SK-N-MC (cell line): Measurements from ENCODE around the gene ENPP3.
"Not testable (repeated sequence)": the region's sequence is repeated elsewhere in the genome, so short reads cannot be mapped to it uniquely, and the experiment has no call there.

Source experiments
- DNase-seq: peaks from one replicate; pipeline ENCODE4 v3.0.0-alpha.2; 2011; ENCODE audit warnings: low read depth, low spot score
- H3K27ac ChIP-seq: fragments of 200-600 bp; sonication (generic); 2 replicates; pipeline ENCODE4 v1.5.1; 2016; ENCODE audit warnings: mixed run types
- H3K36me3 ChIP-seq: fragments of 200-600 bp; sonication (generic); 2 replicates; pipeline ENCODE4 v1.6.1; 2017; ENCODE audit warnings: antibody characterized with exemption, low read length, mixed read lengths; ENCODE audit not compliant: insufficient read depth
- H3K4me3 ChIP-seq: fragments of 200-600 bp; sonication (generic); 2 replicates; pipeline ENCODE4 v1.5.1; 2016
- H3K9ac ChIP-seq: fragments of 200-600 bp; sonication (generic); 2 replicates; pipeline ENCODE4 v1.8.0; 2017; ENCODE audit warnings: mixed run types, mixed read lengths; ENCODE audit not compliant: insufficient read length
- H3K9me3 ChIP-seq: fragments of 200-600 bp; sonication (generic); 2 replicates; pipeline ENCODE4 v1.6.1; 2017; ENCODE audit warnings: low read depth, mild to moderate bottlenecking, antibody characterized with exemption, low read length, moderate library complexity, mixed read lengths
- EZH2 ChIP-seq: fragments of 200-600 bp; sonication (generic); IDR thresholded peaks from one replicate; pipeline ENCODE4 v1.6.1; 2017; ENCODE audit warnings: antibody characterized with exemption
- FOXP2 ChIP-seq: optimal IDR thresholded peaks from 2 replicates; pipeline ENCODE3; 2011; ENCODE audit warnings: mild to moderate bottlenecking, moderate library complexity; ENCODE audit not compliant: insufficient read depth; ENCODE audit errors: extremely low read length, control extremely low read depth
- POLR2AphosphoS5 ChIP-seq: IDR thresholded peaks from 2 replicates; pipeline ENCODE4 v1.6.1; 2012; ENCODE audit warnings: mild to moderate bottlenecking, low read depth, low read length, borderline replicate concordance

ENPP3 gene

DNA sequence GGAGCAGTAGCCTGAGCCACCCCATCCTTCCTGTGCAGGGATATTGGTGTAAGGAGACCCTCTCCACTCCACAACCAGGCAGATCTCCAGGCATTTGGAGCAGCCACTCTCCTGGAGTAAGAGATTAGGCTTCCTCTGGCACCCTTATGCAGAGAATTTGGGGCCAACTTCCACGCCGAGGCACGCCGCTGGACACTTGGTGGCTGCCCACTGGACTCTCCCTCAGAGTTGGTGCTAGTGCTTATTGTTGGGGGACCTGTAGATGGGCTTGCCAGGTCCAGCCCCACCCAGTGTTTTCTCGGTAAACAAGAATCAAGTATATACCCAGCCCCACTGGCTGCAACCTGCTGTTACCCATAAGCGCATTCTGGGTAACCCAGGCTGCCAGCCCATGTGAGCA is 78.5 kb downstream of the ENPP3 start:
- H3K36me3 ChIP-seq, DNase-seq, H3K4me3 ChIP-seq, H3K9ac ChIP-seq, H3K9me3 ChIP-seq, H3K27ac ChIP-seq: not testable (repeated sequence)

DNA sequence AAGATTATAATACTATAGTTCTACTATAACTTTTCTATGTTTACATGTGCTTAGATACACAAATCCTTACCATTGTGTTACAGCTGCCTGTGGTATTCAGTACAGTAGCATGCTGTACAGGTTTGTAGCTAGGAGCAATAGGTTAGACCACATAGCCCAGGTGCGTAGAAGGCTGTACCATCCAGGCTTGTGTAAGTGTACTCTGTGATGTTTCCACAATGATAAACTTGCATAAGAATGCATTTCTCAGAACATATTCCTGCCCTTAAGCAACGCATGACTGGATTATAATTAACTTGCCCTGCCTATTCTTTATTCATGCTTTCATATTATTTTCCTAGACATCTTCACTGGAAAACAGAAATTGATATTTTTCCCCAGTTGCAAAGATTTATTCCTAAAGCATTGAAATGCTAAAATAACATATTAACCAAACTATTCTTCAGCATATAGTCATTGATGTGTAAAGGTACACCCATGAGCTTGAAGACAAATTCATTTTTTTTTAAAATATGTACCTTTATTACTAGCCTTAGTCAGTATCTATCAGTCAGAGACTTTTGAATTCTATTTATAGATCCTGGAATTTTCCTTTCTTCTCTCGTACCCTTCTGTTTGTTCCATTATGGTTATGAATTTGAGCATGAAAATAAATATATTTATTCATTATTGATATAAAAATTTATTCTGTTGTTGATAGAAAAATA is 80.9 kb downstream of the ENPP3 start:
- no peaks in the 10 kb centered on the region for H3K9me3 ChIP-seq
- no peak for DNase-seq
- TF ChIP-seq FOXP2 (no peak), EZH2 (no peak), POLR2AphosphoS5 (no peak)
- H3K4me3 ChIP-seq: no peak overlapping the region
- no peak overlapping the region for H3K9ac ChIP-seq
- no peak overlapping the region for H3K27ac ChIP-seq
- H3K36me3 ChIP-seq: no peaks in the 10 kb centered on the region

DNA sequence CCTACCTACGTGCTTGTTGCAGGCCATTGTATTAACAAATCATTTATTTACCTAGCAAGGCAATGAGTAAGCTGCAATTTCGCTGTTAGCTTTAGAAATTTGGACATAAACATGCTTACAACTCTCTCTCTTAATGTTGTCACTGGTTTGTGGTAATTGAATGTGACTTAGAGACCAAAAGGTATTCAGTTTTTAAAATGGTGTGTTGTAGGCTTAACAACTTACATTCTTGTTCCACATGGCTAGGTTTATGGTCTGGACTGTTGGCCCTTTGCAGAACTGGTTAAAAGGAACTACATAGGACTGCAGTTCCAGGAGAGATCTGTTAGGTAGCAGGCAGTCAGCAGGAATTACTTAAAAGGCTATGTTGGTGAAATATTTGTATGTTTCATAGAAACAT is 84.1 kb downstream of the ENPP3 start:
- H3K9ac ChIP-seq: no peak overlapping the region
- DNase-seq: no peak
- H3K4me3 ChIP-seq: no peak overlapping the region
- TF ChIP-seq EZH2 (no peak), FOXP2 (no peak), POLR2AphosphoS5 (no peak)
- no peaks in the 10 kb centered on the region for H3K9me3 ChIP-seq
- peaks cover 5% of the 10 kb centered on the region; the same call in 1 of the 2 replicates for H3K36me3 ChIP-seq
- H3K27ac ChIP-seq: no peak overlapping the region

- Histone ChIP-seq H3K4me3 (no peak overlapping the region), H3K9me3 (no peaks in the 10 kb centered on the region), H3K36me3 (peaks cover 16% of the 10 kb centered on the region), H3K9ac (no peak overlapping the region), H3K27ac (no peak overlapping the region)
- DNase-seq: no peak
- TF ChIP-seq FOXP2 (no peak), EZH2 (no peak), POLR2AphosphoS5 (no peak)
Observed at GRCh38 chr6:131724114-131724513, 87.0 kb downstream of the ENPP3 start.

GRCh38 chr6:131727467-131727866 is 90.4 kb downstream of the ENPP3 start:
- H3K27ac ChIP-seq: no peak overlapping the region; the same call in 1 of the 2 replicates

GRCh38 chr6:131727868-131728267 is 90.8 kb downstream of the ENPP3 start:
- H3K9ac ChIP-seq: no peak overlapping the region
- peaks cover 19% of the 10 kb centered on the region for H3K36me3 ChIP-seq
- H3K27ac ChIP-seq: no peak overlapping the region; the same call in 1 of the 2 replicates

More at GRCh38 chr6:131727467-131727866, 90.4 kb downstream of the ENPP3 start:
- Histone ChIP-seq H3K9me3 (no peaks in the 10 kb centered on the region), H3K9ac (no peak overlapping the region), H3K36me3 (peaks cover 19% of the 10 kb centered on the region), H3K4me3 (no peak overlapping the region)
- no peak for DNase-seq
- no peak for TF ChIP-seq POLR2AphosphoS5
- no peak for TF ChIP-seq FOXP2
- TF ChIP-seq EZH2: no peak

GRCh38 chr6:131728296-131728939 is 91.3 kb downstream of the ENPP3 start:
- Histone ChIP-seq H3K36me3 (peaks cover 19% of the 10 kb centered on the region), H3K27ac (no peak overlapping the region; the same call in 1 of the 2 replicates), H3K4me3 (no peak overlapping the region), H3K9ac (no peak overlapping the region), H3K9me3 (no peaks in the 10 kb centered on the region)
- DNase-seq: no peak
- TF ChIP-seq POLR2AphosphoS5: no peak

More at GRCh38 chr6:131727868-131728267, 90.8 kb downstream of the ENPP3 start:
- TF ChIP-seq POLR2AphosphoS5 (no peak), EZH2 (no peak), FOXP2 (no peak)
- no peaks in the 10 kb centered on the region for H3K9me3 ChIP-seq
- no peak for DNase-seq
- H3K4me3 ChIP-seq: no peak overlapping the region

DNA sequence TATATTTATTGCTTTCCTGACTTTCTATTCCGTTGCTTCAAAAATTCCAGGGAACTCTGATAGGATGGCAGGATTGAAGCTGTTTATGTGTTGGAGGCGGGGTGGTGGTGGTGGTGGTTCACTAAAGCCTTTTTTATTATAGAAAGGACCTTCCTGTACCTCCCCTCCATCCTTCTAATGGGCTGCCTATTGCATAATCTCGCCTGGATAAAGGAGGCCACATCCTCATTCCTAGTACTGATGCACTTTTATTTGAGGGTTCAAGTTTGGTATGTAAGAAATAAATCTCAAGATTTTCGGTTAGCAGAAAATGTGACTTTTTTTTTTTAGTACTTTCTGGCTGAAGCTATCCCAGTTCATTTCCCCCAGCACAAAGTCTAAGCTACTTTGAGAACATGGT is 92.4 kb downstream of the ENPP3 start:
- no peak for DNase-seq
- Histone ChIP-seq H3K27ac (no peak overlapping the region), H3K4me3 (no peak overlapping the region), H3K9me3 (no peaks in the 10 kb centered on the region), H3K9ac (no peak overlapping the region), H3K36me3 (peaks cover 19% of the 10 kb centered on the region)
- TF ChIP-seq EZH2 (no peak), POLR2AphosphoS5 (no peak), FOXP2 (no peak)

DNA sequence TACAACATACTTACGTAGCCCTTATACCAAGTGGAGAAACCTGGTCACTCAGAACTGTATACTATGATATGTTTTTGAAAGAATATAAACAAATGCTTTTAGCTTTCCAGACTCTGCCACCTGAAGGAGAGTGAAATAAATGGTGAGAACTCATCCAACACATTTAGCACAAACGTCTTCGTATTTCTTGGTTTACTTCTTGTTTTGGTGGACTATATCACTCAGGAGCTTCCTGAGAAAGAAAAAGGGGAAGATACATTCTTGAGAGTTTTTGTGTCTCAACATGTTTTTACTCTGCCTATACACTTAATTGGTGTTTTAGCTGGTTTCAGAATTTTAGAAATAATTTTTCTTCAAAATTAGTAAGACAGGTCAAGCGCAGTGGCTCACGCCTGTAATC is 93.2 kb downstream of the ENPP3 start:
- no peaks in the 10 kb centered on the region for H3K9me3 ChIP-seq
- H3K36me3 ChIP-seq: peaks cover 17% of the 10 kb centered on the region
- no peak for DNase-seq
- no peak overlapping the region for H3K9ac ChIP-seq
- no peak overlapping the region for H3K4me3 ChIP-seq
- no peak for TF ChIP-seq POLR2AphosphoS5
- no peak for TF ChIP-seq EZH2
- TF ChIP-seq FOXP2: no peak
- no peak overlapping the region for H3K27ac ChIP-seq
